Small intestine (tissue), 7 donors: ENCODE measurements around the gene APP. TPM values are rescaled to one million over a fixed set of nuclear protein-coding genes. Genes with fewer than 3 reads are reported as not detected.

Experiments used
- DNase-seq, 2 donors: peaks; one replicate each; pipeline versions ENCODE4 v3.0.0 to v3.0.0-alpha.2; 2013
- FAIRE-seq: peaks from 2 replicates; lab custom pipeline; 2012; peaks lifted over from hg19 to GRCh38; lab: Jason Lieb, UNC
- H3K27ac ChIP-seq, 3 donors: one replicate each; pipeline ENCODE4 v1.5.1; 2013; ENCODE audit warnings: low read length in 2 of 3, mild to moderate bottlenecking in 2 of 3, control low read depth in 1 of 3, inconsistent platforms in 1 of 3, low read depth in 1 of 3, moderate library complexity in 1 of 3
- H3K27me3 ChIP-seq, 3 donors: one replicate each; pipeline ENCODE4 v1.6.1; 2013; ENCODE audit warnings: low read length in 3 of 3, inconsistent platforms in 1 of 3; ENCODE audit not compliant: control insufficient read depth in 3 of 3, insufficient read depth in 3 of 3
- H3K36me3 ChIP-seq, 3 donors: one replicate each; pipeline ENCODE4 v1.6.1; 2013; ENCODE audit warnings: low read length in 3 of 3, inconsistent platforms in 1 of 3, low read depth in 1 of 3, mild to moderate bottlenecking in 1 of 3, moderate library complexity in 1 of 3; ENCODE audit not compliant: control insufficient read depth in 3 of 3, insufficient read depth in 2 of 3
- H3K4me1 ChIP-seq, 3 donors: one replicate each; pipeline ENCODE4 v1.6.1; 2013; ENCODE audit warnings: low read length in 2 of 3, inconsistent platforms in 1 of 3, low read depth in 1 of 3, mild to moderate bottlenecking in 1 of 3, moderate library complexity in 1 of 3; ENCODE audit not compliant: control insufficient read depth in 3 of 3, insufficient read depth in 2 of 3
- H3K4me3 ChIP-seq, 3 donors: one replicate each; pipeline ENCODE4 v1.5.1; 2013; ENCODE audit warnings: low read length in 3 of 3, control low read depth in 1 of 3, inconsistent platforms in 1 of 3, low read depth in 1 of 3, mild to moderate bottlenecking in 1 of 3, moderate library complexity in 1 of 3
- H3K9me3 ChIP-seq, 2 donors: one replicate each; pipeline ENCODE4 v1.6.1; 2013; ENCODE audit warnings: low read depth in 1 of 2, low read length in 1 of 2; ENCODE audit not compliant: control insufficient read depth in 2 of 2, insufficient read depth in 1 of 2
- WGBS, 3 donors: extraction: QIAGEN DNeasy Blood & Tissue Kit; methylation state at CpG; one replicate each; pipeline ENCODE4 v1.1.7; 2013; 5-methylcytosine and 5-hydroxymethylcytosine counted together
- polyA plus RNA-seq, 4 donors: library from polyadenylated mRNA; stranded (reverse) in 3 of 4; unstranded in 1 of 4; fragments of 200-250 nt in 3 of 4; fragments of 120-200 nt in 1 of 4; gene quantifications; one replicate each; pipeline versions ENCODE4 v1.2.1 to v1.2.3, GENCODE V29; 2013
- donor health status: healthy with polysubstance abuse.
- donor health status: control.
- donor health status: control.
- donor health status: Bipolar disorder and iron deficiency.
- donor health status: healthy.

APP gene
- polyA plus RNA-seq, 4 donors = 28.6 to 319 (median 124) TPM

DNA sequence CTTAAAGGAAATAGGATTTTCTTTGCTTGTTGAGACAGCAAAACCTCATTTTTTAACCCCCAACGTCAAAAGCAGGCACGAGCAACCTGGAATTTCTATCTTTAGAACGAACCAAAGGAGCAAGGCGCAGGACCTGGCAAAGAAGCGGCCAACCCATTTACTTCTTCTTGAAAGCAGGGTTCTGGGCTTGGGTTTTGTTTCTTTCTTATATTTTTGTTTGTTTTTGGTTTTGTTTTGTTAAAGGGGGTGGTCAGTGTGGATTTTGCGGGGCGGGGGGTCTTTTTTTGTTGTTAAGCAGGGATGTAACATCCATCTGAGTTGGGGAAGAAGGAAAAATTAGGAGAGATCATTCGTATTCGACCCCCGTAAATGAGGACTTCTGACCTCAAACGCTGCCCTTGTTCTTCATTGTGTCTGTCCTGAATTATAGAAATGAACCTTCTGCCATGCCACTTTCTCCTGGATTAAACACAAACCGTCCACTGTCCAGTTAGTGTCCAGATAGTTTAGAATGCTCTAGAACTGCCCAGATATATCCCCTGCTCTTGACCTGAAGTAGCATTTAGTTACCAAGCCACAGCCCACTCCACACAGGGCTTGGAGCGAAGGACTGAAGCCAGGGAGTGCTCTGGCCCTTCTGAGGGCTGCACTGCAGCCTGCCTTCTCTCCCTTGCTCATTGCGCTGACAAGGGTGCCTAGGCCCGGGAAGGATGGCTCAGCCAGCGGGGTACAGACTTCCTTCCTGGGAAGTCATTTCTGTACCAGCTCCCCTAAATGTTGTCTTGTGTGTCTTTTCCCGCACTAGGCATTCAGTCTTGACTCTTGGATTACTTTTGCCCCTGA is 909 bp upstream of the APP start:
- Histone ChIP-seq H3K9me3 (no peaks in the 10 kb centered on the region), H3K4me1 (peaks cover 0 to 10% (median 6%) of the 10 kb centered on the region in 3 donors), H3K4me3 (peak overlapping the region in 2 of 3 donors; percentile 76 to 89), H3K27ac (no peak overlapping the region), H3K27me3 (peaks cover 0 to 3% (median 0%) of the 10 kb centered on the region in 3 donors), H3K36me3 (no peaks in the 10 kb centered on the region)
- 33 to 53% (median 44%) methylated on average over 17 of the region's 17 CpGs for WGBS, 3 donors
- DNase-seq (no peak), FAIRE-seq (no peak)

DNA sequence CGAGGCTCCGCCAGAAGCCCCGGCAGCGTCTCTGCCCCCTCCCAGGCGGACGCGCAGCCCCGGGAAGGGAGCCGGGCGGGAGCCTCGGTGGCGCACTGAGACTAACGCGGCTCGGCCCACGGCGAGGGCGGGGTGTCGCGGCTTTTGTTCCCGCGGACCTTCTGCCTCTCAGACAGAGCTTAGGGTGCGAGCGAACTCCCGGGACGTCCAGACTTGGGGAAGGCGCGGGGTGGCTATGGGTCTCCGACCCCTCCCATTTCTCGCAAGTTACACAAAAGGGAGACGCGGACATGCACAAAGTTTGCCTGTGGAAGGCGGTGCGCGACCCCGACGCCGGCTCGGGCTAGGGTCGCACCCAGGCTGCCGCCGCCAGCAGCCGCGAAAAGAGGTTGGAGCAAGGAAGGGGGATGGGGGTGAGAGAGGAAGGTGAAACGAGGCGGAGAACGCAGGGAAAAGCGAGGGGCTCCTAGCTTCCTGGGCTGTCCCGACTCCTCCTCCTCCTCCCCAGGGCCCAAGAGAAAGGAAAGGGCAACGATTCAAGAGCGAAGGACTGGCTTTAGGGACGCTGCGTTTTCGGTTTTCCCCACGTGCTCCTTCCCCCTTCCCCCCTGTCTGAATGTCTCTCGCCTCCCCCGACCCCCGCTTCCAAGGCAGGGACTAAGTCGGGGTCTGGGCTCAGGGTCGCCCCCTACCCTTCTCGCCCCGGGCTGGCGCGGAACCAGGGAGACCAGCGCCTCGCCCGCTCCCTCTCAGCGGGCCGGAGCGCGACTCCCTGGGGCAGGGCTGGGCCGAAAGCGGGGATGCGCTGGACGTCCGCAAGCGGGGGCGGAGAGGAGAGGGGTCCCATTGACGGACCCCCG is 729 bp downstream of the APP start:
- Histone ChIP-seq H3K4me1 (peaks cover 2 to 10% (median 6%) of the 10 kb centered on the region in 3 donors), H3K27me3 (peaks cover 0 to 3% (median 0%) of the 10 kb centered on the region in 3 donors), H3K9me3 (no peaks in the 10 kb centered on the region), H3K4me3 (peak overlapping the region; percentile 75 to 89 (median 76)), H3K27ac (peak overlapping the region; percentile 69 to 88 (median 78)), H3K36me3 (no peaks in the 10 kb centered on the region)
- FAIRE-seq (no peak), DNase-seq (peak; percentile 67 to 81)
- 1 to 3% (median 2%) methylated on average over 55 to 80 of the region's 80 CpGs for WGBS, 3 donors

DNA sequence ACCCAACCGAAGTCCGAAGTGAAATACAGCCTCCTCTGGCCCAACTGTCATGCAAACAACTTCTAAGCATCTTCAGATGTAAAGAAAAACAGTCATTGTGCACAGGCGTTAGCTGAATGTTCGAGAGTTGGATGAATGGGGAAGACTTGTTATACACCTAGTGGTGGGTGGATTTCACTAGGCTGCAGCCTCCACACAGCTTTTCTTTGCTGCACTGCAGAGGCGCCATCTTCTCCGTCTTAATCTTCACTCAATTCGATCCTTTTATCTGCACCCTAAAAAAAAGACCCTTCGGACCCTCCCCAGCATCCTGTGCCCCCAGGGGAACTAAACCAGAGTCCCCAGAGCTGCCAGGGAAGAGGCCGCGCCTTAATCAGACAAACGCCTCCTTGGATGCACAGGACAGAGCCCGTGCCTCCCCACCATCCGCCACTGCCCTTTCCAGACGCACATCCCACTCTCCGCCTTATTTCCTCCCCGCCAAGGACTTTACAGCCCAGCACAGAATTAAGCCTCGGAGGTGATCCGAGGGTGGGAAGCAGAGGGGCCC is 1.4 kb downstream of the APP start:
- Histone ChIP-seq H3K4me1 (peaks cover 2 to 10% (median 6%) of the 10 kb centered on the region in 3 donors), H3K27ac (peak overlapping the region; percentile 69 to 88 (median 78)), H3K4me3 (peak overlapping the region; percentile 75 to 89 (median 76)), H3K27me3 (peaks cover 0 to 3% (median 0%) of the 10 kb centered on the region in 3 donors), H3K9me3 (no peaks in the 10 kb centered on the region), H3K36me3 (no peaks in the 10 kb centered on the region)
- FAIRE-seq = no peak
- peak; percentile 63 to 75 for DNase-seq
- 1 to 4% (median 1%) methylated on average over 18 of the region's 18 CpGs for WGBS, 3 donors

DNA sequence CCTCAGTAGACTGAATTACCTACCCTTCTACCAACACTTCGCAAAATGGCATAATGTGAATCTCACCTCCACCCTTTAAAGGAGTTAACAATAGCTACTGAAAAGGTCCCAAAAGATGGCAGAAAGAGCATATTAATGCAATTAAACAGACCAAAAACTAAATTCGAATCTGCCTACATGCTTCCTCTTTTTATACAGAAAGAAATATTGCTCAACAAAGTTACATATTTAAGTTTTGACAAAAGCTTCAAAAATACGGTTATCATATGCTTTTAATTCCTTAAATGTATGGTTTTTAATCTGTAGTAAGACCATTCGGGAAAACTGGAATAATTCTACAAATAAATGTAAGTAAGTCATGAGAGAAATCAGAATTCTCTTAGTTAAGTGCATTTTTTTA is 2.2 kb downstream of the APP start:
- peak overlapping the region in 1 of 3 donors; percentile 0 for H3K27ac ChIP-seq
- DNase-seq = no peak
- no peaks in the 10 kb centered on the region for H3K9me3 ChIP-seq
- peaks cover 2 to 10% (median 6%) of the 10 kb centered on the region in 3 donors for H3K4me1 ChIP-seq
- 18 to 44% (median 31%) methylated on average over 4 of the region's 4 CpGs for whole genome bisulfite sequencing, 3 donors
- no peak for FAIRE-seq
- peaks cover 0 to 3% (median 0%) of the 10 kb centered on the region in 3 donors for H3K27me3 ChIP-seq
- peak overlapping the region in 1 of 3 donors; percentile 9 for H3K4me3 ChIP-seq
- no peaks in the 10 kb centered on the region for H3K36me3 ChIP-seq

DNA sequence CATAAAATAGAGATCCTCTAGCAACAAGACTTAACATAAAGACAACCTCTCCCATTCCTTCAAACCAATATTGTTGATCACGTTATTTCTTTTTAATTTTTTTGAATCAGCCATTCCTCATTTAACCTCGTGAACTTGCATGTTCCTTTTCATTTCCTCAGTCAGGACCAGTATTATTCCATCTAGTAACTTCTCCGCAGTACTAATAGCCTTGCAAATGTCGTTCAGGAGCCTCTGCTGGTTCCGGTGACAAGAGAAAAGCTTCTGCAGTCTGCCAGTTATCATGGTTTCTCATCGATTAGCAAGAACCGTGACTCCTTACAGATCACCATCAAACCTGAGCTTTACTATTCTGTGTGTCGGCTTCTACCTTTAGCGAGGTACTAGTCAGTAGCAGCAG is 3.0 kb downstream of the APP start:
- H3K27me3 ChIP-seq = peaks cover 0 to 3% (median 0%) of the 10 kb centered on the region in 3 donors
- WGBS, 3 donors = 17 to 50% (median 36%) methylated on average over 9 of the region's 9 CpGs
- peak in 1 of 2 donors; percentile 24 for DNase-seq
- no peaks in the 10 kb centered on the region for H3K9me3 ChIP-seq
- H3K27ac ChIP-seq = peak overlapping the region in 2 of 3 donors; percentile 0 to 52
- peaks cover 2 to 10% (median 6%) of the 10 kb centered on the region in 3 donors for H3K4me1 ChIP-seq
- peak overlapping the region in 1 of 3 donors; percentile 23 for H3K4me3 ChIP-seq
- no peak for FAIRE-seq
- H3K36me3 ChIP-seq = no peaks in the 10 kb centered on the region

DNA sequence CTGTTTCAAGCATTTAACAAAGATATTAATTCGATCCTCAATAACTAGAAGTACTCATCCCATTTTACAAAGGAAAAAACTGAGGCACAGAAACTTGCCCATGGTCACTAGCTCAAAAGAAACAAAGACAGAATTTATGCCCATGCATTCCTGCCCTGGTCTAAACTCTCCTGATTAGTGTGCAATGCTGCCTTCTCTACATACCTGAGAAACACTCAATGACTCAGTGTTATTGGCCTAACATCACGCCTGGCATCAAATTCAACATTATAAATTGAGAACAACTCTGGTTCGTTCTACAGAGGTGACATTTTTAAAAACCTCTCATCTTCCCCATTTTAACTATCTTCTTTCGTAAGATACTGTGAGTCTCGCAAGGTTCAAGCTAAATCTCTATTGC is 5.2 kb downstream of the APP start:
- H3K27me3 ChIP-seq = no peaks in the 10 kb centered on the region
- H3K4me1 ChIP-seq = peaks cover 2 to 6% (median 4%) of the 10 kb centered on the region in 3 donors
- FAIRE-seq (no peak), DNase-seq (no peak)
- no peak overlapping the region for H3K27ac ChIP-seq
- H3K9me3 ChIP-seq = no peaks in the 10 kb centered on the region
- H3K36me3 ChIP-seq = no peaks in the 10 kb centered on the region
- no peak overlapping the region for H3K4me3 ChIP-seq
- 54 to 73% (median 61%) methylated on average over 5 of the region's 5 CpGs for WGBS, 3 donors

DNA sequence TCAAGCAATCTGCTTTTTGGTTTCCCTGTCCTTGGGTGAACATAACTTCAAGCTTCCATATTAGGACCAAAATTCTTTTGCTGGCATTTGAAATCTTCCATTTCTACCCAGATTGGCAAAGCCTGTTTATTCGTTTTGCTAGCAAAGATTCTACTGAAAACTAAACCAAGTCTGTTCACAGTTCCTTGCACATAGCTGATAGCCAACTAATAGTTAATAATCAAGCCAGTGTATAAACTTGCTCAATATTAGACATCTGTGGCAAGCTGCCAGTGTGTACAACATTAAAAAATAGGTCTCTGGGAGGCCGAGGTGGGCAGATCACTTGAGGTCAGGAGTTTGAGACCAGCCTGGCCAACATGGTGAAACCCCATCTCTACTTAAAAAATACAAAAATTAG is 6.3 kb downstream of the APP start:
- H3K27ac ChIP-seq = no peak overlapping the region
- no peaks in the 10 kb centered on the region for H3K36me3 ChIP-seq
- H3K9me3 ChIP-seq = no peaks in the 10 kb centered on the region
- DNase-seq (peak in 1 of 2 donors; percentile 44), FAIRE-seq (no peak)
- peak overlapping the region in 1 of 3 donors; percentile 1 for H3K4me3 ChIP-seq
- H3K27me3 ChIP-seq = no peaks in the 10 kb centered on the region
- H3K4me1 ChIP-seq = peaks cover 2 to 7% (median 4%) of the 10 kb centered on the region in 3 donors
- 5 to 43% (median 16%) methylated on average over 2 of the region's 2 CpGs for WGBS, 3 donors

DNA sequence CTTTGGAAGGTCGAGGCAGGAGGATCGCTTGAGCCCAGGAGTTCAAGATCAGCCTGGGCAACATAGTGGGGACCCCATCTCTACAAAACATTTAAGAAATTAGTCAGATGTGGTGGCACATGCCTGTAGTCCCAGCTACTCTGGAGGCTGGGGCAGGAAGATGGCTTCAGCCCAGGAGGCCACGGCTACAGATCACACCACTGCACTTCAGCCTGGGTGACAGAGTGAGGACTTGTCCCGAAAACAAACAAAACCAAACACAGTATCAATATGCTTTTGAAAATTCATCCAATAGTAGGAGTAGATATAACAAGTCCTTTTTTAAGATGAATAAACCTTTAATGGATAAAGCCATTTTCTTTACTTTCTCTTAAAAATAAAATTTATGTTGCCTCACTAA is 8.5 kb downstream of the APP start:
- H3K27me3 ChIP-seq = no peaks in the 10 kb centered on the region
- no peak overlapping the region for H3K27ac ChIP-seq
- H3K4me1 ChIP-seq = peaks cover 0 to 11% (median 2%) of the 10 kb centered on the region in 3 donors
- DNase-seq = no peak
- WGBS, 3 donors = 82 to 90% (median 82%) methylated on average over 4 of the region's 4 CpGs
- no peak for FAIRE-seq
- no peaks in the 10 kb centered on the region for H3K9me3 ChIP-seq
- H3K4me3 ChIP-seq = no peak overlapping the region
- no peaks in the 10 kb centered on the region for H3K36me3 ChIP-seq
